Measurements from ENCODE around the gene HSPG2.
A peak's percentile ranks its signal among the peaks of the same experiment; 100 is the strongest.

HSPG2 gene

DNA sequence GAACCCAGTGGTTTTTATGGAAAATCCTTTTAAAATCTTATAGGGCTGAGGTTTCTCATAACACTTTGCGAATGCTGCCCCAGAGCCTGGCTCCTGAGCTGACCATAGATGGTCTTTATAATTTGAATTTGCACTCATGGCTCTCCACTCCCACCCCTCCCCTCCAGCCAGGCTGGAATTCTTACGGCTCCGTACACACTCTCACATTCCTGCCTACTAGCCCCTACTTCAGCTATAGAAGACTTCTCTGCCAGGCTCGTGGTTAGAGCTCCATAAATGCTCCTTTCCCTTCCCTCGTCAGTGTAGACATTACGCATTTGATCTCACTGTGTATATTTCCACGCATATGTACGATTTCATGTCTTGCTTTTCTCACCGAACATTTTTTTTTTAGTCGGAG is 5.4 kb upstream of the HSPG2 start:
- Histone ChIP-seq H3K4me1 (ENCODE audit: control insufficient read depth in 2 of 2, insufficient read depth in 2 of 2, low read length in 2 of 2) (peaks cover 8 to 13% of the 10 kb centered on the region in 2 donors), H3K9ac (ENCODE audit: low read depth in 1 of 2, low read length in 2 of 2) (no peak overlapping the region), H3K4me3 (ENCODE audit: low read length in 2 of 2) (no peak overlapping the region), H3K9me3 (ENCODE audit: control insufficient read depth in 2 of 2, low read length in 2 of 2) (no peaks in the 10 kb centered on the region), H3K36me3 (ENCODE audit: control insufficient read depth in 2 of 2, insufficient read depth in 2 of 2, low read length in 2 of 2) (no peaks in the 10 kb centered on the region), H3K27ac (ENCODE audit: low read depth in 2 of 2, low read length in 2 of 2) (no peak overlapping the region), H3K27me3 (ENCODE audit: control insufficient read depth in 2 of 2, insufficient read depth in 2 of 2, low read length in 2 of 2) (no peaks in the 10 kb centered on the region)

DNA sequence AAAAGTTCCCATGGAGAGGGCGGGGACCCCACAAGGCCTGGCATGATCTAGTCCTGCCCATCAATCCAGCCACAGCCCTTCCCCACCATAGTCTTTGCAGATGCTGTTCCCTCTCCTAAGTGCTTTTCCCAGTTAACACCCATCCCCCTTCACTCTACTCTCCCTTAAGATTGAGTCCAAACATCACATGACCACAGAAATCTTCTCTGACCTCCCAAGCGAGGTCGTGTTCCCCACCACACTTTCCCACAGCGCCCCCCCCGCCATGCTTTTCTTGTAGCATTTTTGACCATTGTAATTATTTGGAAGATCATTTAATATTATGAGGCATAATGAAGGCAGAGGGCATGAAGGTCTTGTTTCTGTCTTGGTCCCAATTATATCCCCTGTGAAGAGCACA is 4.3 kb upstream of the HSPG2 start:
- Histone ChIP-seq H3K27ac (ENCODE audit: low read depth in 2 of 2, low read length in 2 of 2) (no peak overlapping the region), H3K9ac (ENCODE audit: low read depth in 1 of 2, low read length in 2 of 2) (no peak overlapping the region), H3K4me1 (ENCODE audit: control insufficient read depth in 2 of 2, insufficient read depth in 2 of 2, low read length in 2 of 2) (peaks cover 12 to 14% of the 10 kb centered on the region in 2 donors), H3K27me3 (ENCODE audit: control insufficient read depth in 2 of 2, insufficient read depth in 2 of 2, low read length in 2 of 2) (no peaks in the 10 kb centered on the region), H3K36me3 (ENCODE audit: control insufficient read depth in 2 of 2, insufficient read depth in 2 of 2, low read length in 2 of 2) (no peaks in the 10 kb centered on the region), H3K4me3 (ENCODE audit: low read length in 2 of 2) (no peak overlapping the region), H3K9me3 (ENCODE audit: control insufficient read depth in 2 of 2, low read length in 2 of 2) (no peaks in the 10 kb centered on the region)

DNA sequence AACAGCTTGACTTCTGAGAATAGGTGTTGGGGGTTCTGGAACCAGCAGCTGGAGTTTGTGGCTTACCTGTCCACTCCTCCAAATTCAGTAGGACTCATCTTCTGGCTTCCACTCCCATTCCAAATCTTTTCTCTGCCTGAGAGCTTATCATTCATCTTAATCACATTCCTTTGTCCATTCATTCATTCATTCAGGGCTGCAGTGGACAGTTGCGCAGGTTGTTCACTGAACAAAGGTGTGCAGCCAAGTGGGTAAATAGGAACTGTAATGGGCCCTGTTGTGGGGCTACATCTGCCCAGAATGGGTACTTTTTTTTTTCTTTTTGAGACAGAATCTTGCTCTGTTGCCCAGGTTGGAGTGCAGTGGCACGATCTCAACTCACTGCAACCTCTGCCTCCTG is 3.4 kb upstream of the HSPG2 start:
- Histone ChIP-seq H3K27ac (ENCODE audit: low read depth in 2 of 2, low read length in 2 of 2) (peak overlapping the region in 1 of 2 donors; percentile 70), H3K9ac (ENCODE audit: low read depth in 1 of 2, low read length in 2 of 2) (no peak overlapping the region)

GRCh38 chr1:21939650-21940374 is 2.7 kb upstream of the HSPG2 start:
- no peak overlapping the region for H3K4me3 ChIP-seq (ENCODE audit: low read length in 2 of 2)
- H3K9me3 ChIP-seq (ENCODE audit: control insufficient read depth in 2 of 2, low read length in 2 of 2) = no peaks in the 10 kb centered on the region
- H3K9ac ChIP-seq (ENCODE audit: low read depth in 1 of 2, low read length in 2 of 2) = peak overlapping the region in 1 of 2 donors; percentile 7
- peaks cover 24 to 27% of the 10 kb centered on the region in 2 donors for H3K4me1 ChIP-seq (ENCODE audit: control insufficient read depth in 2 of 2, insufficient read depth in 2 of 2, low read length in 2 of 2)
- H3K27ac ChIP-seq (ENCODE audit: low read depth in 2 of 2, low read length in 2 of 2) = peak overlapping the region; percentile 43 to 70
- H3K36me3 ChIP-seq (ENCODE audit: control insufficient read depth in 2 of 2, insufficient read depth in 2 of 2, low read length in 2 of 2) = no peaks in the 10 kb centered on the region
- no peaks in the 10 kb centered on the region for H3K27me3 ChIP-seq (ENCODE audit: control insufficient read depth in 2 of 2, insufficient read depth in 2 of 2, low read length in 2 of 2)

More for the DNA sequence above, 3.4 kb upstream of the HSPG2 start:
- H3K4me1 ChIP-seq (ENCODE audit: control insufficient read depth in 2 of 2, insufficient read depth in 2 of 2, low read length in 2 of 2) = peaks cover 20 to 23% of the 10 kb centered on the region in 2 donors
- H3K27me3 ChIP-seq (ENCODE audit: control insufficient read depth in 2 of 2, insufficient read depth in 2 of 2, low read length in 2 of 2) = no peaks in the 10 kb centered on the region
- H3K4me3 ChIP-seq (ENCODE audit: low read length in 2 of 2) = no peak overlapping the region
- no peaks in the 10 kb centered on the region for H3K36me3 ChIP-seq (ENCODE audit: control insufficient read depth in 2 of 2, insufficient read depth in 2 of 2, low read length in 2 of 2)
- no peaks in the 10 kb centered on the region for H3K9me3 ChIP-seq (ENCODE audit: control insufficient read depth in 2 of 2, low read length in 2 of 2)

DNA sequence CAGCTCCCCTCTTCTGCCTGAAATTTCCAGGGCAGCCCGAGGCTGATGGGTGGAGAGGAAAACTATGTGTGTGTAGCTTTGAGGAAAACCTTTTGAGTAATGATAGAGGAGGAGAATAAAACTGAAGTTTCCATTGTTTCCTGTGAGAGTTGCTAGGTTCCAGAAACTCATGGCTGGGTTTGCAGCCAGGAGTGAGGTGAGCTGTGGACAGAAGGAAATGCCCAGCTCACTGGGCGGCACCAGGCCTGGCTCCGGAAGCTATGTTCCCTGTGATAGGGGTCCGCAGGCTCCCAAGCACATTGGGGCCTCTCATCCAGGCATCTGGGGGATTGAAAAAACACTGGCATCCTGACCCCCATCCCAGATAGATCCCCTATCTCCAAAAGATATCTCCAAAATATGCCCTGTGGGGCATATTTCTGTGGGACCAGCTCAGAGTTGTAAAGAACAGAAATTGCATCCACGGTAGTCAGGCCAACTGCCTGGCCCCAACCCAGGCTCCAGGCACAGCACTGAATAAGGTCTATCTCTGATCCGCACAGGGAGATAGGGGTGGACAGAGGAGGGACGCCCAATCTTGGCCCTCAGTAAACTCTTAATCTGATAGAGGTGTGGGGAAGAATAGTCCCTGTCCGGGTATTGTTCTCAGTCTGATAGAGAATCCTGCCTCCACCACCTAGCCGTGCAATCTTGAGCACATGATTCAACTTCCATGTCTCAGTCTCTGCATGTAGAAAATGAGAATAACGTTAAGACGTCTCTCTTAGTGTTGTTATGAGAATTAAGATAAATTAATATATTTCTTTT is 1.8 kb upstream of the HSPG2 start:
- H3K27me3 ChIP-seq (ENCODE audit: control insufficient read depth in 2 of 2, insufficient read depth in 2 of 2, low read length in 2 of 2) = no peaks in the 10 kb centered on the region
- H3K27ac ChIP-seq (ENCODE audit: low read depth in 2 of 2, low read length in 2 of 2) = peak overlapping the region; percentile 43 to 70
- no peak overlapping the region for H3K4me3 ChIP-seq (ENCODE audit: low read length in 2 of 2)
- H3K9me3 ChIP-seq (ENCODE audit: control insufficient read depth in 2 of 2, low read length in 2 of 2) = no peaks in the 10 kb centered on the region
- peak overlapping the region; percentile 7 to 28 for H3K9ac ChIP-seq (ENCODE audit: low read depth in 1 of 2, low read length in 2 of 2)
- H3K36me3 ChIP-seq (ENCODE audit: control insufficient read depth in 2 of 2, insufficient read depth in 2 of 2, low read length in 2 of 2) = no peaks in the 10 kb centered on the region
- peaks cover 29 to 33% of the 10 kb centered on the region in 2 donors for H3K4me1 ChIP-seq (ENCODE audit: control insufficient read depth in 2 of 2, insufficient read depth in 2 of 2, low read length in 2 of 2)

DNA sequence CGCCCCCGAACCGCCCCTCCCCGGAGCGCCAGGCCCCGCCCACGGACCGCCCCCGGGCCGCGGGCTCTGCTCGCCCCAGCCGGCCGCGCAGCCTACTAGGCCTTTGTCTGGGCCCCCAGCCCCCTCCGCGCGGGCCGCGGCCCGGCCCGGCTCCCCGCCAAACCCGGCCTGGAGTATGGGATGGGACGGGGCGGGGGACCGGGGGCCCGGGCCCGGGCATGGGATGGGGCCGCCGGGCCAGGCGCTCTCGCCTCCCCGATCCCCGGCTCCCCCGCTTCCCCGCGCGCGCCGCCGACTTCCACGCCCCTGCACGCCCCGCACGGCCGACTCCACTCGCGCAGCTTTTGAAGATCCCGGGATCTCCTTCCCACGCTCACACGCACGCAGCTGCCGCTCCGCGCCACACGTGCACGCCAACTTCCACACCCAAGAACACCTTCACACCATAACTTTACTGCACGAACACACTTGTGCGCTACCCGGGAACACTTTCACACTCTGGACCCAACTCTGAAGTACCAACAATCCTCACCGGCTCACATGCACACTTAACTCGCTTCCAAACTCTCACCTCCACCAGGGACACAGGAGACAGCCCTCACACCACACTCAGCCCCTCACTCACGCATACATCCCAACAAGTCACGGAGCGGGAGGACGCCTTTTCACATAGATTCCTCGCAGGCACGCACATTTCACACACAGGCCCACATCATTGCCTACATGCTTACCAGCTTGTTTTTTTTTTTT is 437 bp upstream of the HSPG2 start:
- Histone ChIP-seq H3K4me1 (ENCODE audit: control insufficient read depth in 2 of 2, insufficient read depth in 2 of 2, low read length in 2 of 2) (peaks cover 37 to 46% of the 10 kb centered on the region in 2 donors), H3K36me3 (ENCODE audit: control insufficient read depth in 2 of 2, insufficient read depth in 2 of 2, low read length in 2 of 2) (no peaks in the 10 kb centered on the region), H3K4me3 (ENCODE audit: low read length in 2 of 2) (peak overlapping the region; percentile 67 to 71), H3K27ac (ENCODE audit: low read depth in 2 of 2, low read length in 2 of 2) (peak overlapping the region; percentile 54 to 61), H3K27me3 (ENCODE audit: control insufficient read depth in 2 of 2, insufficient read depth in 2 of 2, low read length in 2 of 2) (no peaks in the 10 kb centered on the region), H3K9me3 (ENCODE audit: control insufficient read depth in 2 of 2, low read length in 2 of 2) (no peaks in the 10 kb centered on the region), H3K9ac (ENCODE audit: low read depth in 1 of 2, low read length in 2 of 2) (peak overlapping the region; percentile 69 to 76)

DNA sequence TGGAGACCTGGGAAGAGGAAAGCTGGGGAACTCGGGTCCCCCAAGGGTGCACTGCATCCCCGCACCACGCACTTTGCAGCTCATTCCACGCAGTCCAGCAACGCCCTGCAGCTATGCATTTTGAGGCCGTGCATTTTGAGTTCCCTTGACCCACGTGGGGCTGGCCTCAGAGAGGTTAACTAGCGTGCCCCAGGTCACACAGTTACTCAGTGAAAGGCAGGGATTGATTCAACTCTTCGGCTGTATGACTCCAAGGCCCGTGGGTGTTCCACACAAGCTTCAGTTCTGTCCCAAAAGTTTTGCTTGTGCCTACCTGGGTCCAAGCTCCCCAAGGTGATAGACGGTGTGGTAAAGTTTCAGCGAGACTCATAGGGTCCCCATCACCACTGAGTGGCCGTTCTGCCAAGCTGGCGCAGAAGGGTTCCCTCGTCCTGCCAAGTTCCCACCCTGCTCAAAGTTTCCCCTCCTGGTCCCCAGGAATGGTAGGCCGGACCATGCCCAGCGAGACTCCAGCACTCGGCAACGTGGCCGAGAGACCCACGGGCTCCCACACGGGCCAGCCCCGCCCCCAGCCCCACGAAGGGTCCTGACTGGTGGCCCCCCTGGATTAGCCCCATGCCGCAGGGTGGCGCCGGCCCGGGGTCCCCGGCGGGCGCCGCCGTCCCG is 611 bp downstream of the HSPG2 start:
- Histone ChIP-seq H3K9ac (ENCODE audit: low read depth in 1 of 2, low read length in 2 of 2) (peak overlapping the region; percentile 87 to 88), H3K4me1 (ENCODE audit: control insufficient read depth in 2 of 2, insufficient read depth in 2 of 2, low read length in 2 of 2) (peaks cover 43 to 56% of the 10 kb centered on the region in 2 donors), H3K36me3 (ENCODE audit: control insufficient read depth in 2 of 2, insufficient read depth in 2 of 2, low read length in 2 of 2) (no peaks in the 10 kb centered on the region), H3K27ac (ENCODE audit: low read depth in 2 of 2, low read length in 2 of 2) (peak overlapping the region; percentile 85 to 90), H3K27me3 (ENCODE audit: control insufficient read depth in 2 of 2, insufficient read depth in 2 of 2, low read length in 2 of 2) (no peaks in the 10 kb centered on the region), H3K4me3 (ENCODE audit: low read length in 2 of 2) (peak overlapping the region; percentile 85 to 88), H3K9me3 (ENCODE audit: control insufficient read depth in 2 of 2, low read length in 2 of 2) (no peaks in the 10 kb centered on the region)

DNA sequence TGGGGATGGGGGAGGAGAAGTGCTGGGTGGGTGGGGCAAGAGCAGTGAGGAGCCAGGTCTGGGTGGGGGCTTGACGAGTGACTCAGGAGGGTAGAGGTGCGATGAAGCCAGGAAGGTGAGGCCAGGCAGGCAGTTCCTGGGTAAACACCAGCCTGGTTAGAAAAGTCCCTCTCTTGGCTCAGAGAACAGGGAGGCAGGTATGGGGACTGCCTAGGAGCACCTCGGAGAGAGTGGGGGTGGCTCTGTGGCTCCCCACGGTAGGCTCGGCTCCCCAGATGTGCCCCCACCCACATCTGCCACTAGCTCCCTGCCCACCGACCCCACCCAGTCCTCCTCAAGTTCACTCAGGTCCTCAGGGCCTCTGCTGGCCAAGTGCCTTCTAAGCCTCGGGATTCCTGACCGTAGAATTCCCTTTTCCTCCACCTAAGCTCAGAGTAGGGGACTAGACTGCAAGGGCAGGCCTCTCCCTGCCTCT is 1.2 kb downstream of the HSPG2 start:
- peak overlapping the region; percentile 85 to 90 for H3K27ac ChIP-seq (ENCODE audit: low read depth in 2 of 2, low read length in 2 of 2)
- H3K4me1 ChIP-seq (ENCODE audit: control insufficient read depth in 2 of 2, insufficient read depth in 2 of 2, low read length in 2 of 2) = peaks cover 47 to 62% of the 10 kb centered on the region in 2 donors
- peak overlapping the region; percentile 85 to 88 for H3K4me3 ChIP-seq (ENCODE audit: low read length in 2 of 2)
- no peaks in the 10 kb centered on the region for H3K9me3 ChIP-seq (ENCODE audit: control insufficient read depth in 2 of 2, low read length in 2 of 2)
- H3K36me3 ChIP-seq (ENCODE audit: control insufficient read depth in 2 of 2, insufficient read depth in 2 of 2, low read length in 2 of 2) = no peaks in the 10 kb centered on the region
- H3K27me3 ChIP-seq (ENCODE audit: control insufficient read depth in 2 of 2, insufficient read depth in 2 of 2, low read length in 2 of 2) = no peaks in the 10 kb centered on the region
- H3K9ac ChIP-seq (ENCODE audit: low read depth in 1 of 2, low read length in 2 of 2) = peak overlapping the region; percentile 87 to 88

GRCh38 chr1:21935393-21935804 is 1.7 kb downstream of the HSPG2 start:
- no peaks in the 10 kb centered on the region for H3K36me3 ChIP-seq (ENCODE audit: control insufficient read depth in 2 of 2, insufficient read depth in 2 of 2, low read length in 2 of 2)
- peak overlapping the region; percentile 85 to 90 for H3K27ac ChIP-seq (ENCODE audit: low read depth in 2 of 2, low read length in 2 of 2)
- H3K4me3 ChIP-seq (ENCODE audit: low read length in 2 of 2) = peak overlapping the region; percentile 85 to 88
- H3K4me1 ChIP-seq (ENCODE audit: control insufficient read depth in 2 of 2, insufficient read depth in 2 of 2, low read length in 2 of 2) = peaks cover 52 to 67% of the 10 kb centered on the region in 2 donors
- peak overlapping the region; percentile 65 to 88 for H3K9ac ChIP-seq (ENCODE audit: low read depth in 1 of 2, low read length in 2 of 2)
- no peaks in the 10 kb centered on the region for H3K27me3 ChIP-seq (ENCODE audit: control insufficient read depth in 2 of 2, insufficient read depth in 2 of 2, low read length in 2 of 2)
- H3K9me3 ChIP-seq (ENCODE audit: control insufficient read depth in 2 of 2, low read length in 2 of 2) = no peaks in the 10 kb centered on the region

All from mucosa of rectum (tissue), 2 donors.